ENCODE measurements around the gene TGFBR2. TPM values are rescaled to one million over a fixed set of nuclear protein-coding genes. Genes with fewer than 3 reads are reported as not detected.
A peak's percentile ranks its signal among the peaks of the same experiment; 100 is the strongest.

The TGFBR2 gene
- polyA plus RNA-seq, 3 donors = 46.6 to 60.3 (median 57.0) TPM

DNA sequence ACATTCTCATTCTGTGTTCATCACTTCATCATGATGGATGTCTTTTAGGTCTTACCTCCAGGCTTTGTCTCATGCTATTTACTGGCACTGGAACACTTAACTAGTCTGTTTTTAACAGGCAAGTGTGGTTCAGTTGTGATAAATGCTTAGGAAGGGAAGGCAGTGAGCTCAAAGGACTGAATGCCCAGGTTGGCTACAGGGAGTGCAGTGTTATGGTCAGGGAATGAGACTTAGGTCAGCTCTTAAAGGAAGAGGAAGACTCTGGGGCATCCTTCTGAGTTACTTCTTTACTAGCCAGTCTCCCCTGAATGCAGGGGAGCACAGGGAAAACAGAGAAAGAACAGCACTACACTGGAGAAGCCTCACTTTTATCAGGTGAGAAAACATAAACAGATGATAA lies 72.6 kb downstream of the TGFBR2 start:
- no peak overlapping the region for H3K4me3 Mint-ChIP-seq
- Histone ChIP-seq H3K4me1 (ENCODE audit: control insufficient read depth in 1 of 2, insufficient read depth in 2 of 2, low read length in 2 of 2) (peaks cover 25 to 32% of the 10 kb centered on the region in 2 donors), H3K79me2 (ENCODE audit: insufficient read depth, low read length) (peaks cover 72% of the 10 kb centered on the region), H3K27me3 (ENCODE audit: control insufficient read depth in 2 of 2, insufficient read depth in 2 of 2, low read length in 2 of 2) (no peaks in the 10 kb centered on the region), H3K9me3 (replicated peaks in 1 of 2; ENCODE audit: control insufficient read depth in 1 of 2, insufficient read depth in 1 of 2, low read length in 2 of 2) (no peaks in the 10 kb centered on the region), H3K4me3 (replicated peaks in 1 of 3; ENCODE audit: low read depth in 2 of 3, low read length in 3 of 3) (no peak overlapping the region), H3K27ac (ENCODE audit: low read depth in 1 of 2, low read length in 2 of 2) (peak overlapping the region in 1 of 2 donors; percentile 9), H3K36me3 (replicated peaks in 1 of 2; ENCODE audit: control insufficient read depth in 1 of 2, insufficient read depth in 2 of 2, low read length in 2 of 2) (peaks cover 58 to 91% of the 10 kb centered on the region in 2 donors), H4K20me1 (ENCODE audit: insufficient read depth, low read length) (peaks cover 99% of the 10 kb centered on the region), H3K9ac (ENCODE audit: insufficient read depth, low read length, poor library complexity, severe bottlenecking) (no peak overlapping the region), H3K4me2 (replicated peaks; ENCODE audit: extremely low read depth, low read length, poor library complexity, severe bottlenecking) (no peak overlapping the region), H2AFZ (ENCODE audit: insufficient read depth, low read depth, low read length, poor library complexity, severe bottlenecking) (no peak overlapping the region)
- peak overlapping the region in 2 of 7 donors; percentile 21 to 50 for H3K27ac Mint-ChIP-seq
- no peak for DNase-seq
- peaks cover 42% of the 10 kb centered on the region for H3K4me1 Mint-ChIP-seq
- H3K27me3 Mint-ChIP-seq (ENCODE audit: low read depth in 3 of 3) = peaks cover 0 to 1% (median 0%) of the 10 kb centered on the region in 3 donors
- H3K9me3 Mint-ChIP-seq = peaks cover 0 to 2% (median 0%) of the 10 kb centered on the region in 7 donors
- intact Hi-C loops (cut with micrococcal nuclease) = no loop called here
- peaks cover 89 to 93% of the 10 kb centered on the region in 2 donors for H3K36me3 Mint-ChIP-seq
- TF ChIP-seq, protein P1, sequence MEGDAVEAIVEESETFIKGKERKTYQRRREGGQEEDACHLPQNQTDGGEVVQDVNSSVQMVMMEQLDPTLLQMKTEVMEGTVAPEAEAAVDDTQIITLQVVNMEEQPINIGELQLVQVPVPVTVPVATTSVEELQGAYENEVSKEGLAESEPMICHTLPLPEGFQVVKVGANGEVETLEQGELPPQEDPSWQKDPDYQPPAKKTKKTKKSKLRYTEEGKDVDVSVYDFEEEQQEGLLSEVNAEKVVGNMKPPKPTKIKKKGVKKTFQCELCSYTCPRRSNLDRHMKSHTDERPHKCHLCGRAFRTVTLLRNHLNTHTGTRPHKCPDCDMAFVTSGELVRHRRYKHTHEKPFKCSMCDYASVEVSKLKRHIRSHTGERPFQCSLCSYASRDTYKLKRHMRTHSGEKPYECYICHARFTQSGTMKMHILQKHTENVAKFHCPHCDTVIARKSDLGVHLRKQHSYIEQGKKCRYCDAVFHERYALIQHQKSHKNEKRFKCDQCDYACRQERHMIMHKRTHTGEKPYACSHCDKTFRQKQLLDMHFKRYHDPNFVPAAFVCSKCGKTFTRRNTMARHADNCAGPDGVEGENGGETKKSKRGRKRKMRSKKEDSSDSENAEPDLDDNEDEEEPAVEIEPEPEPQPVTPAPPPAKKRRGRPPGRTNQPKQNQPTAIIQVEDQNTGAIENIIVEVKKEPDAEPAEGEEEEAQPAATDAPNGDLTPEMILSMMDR (IDR thresholded peaks at IDR 0.05) = no peak

DNA sequence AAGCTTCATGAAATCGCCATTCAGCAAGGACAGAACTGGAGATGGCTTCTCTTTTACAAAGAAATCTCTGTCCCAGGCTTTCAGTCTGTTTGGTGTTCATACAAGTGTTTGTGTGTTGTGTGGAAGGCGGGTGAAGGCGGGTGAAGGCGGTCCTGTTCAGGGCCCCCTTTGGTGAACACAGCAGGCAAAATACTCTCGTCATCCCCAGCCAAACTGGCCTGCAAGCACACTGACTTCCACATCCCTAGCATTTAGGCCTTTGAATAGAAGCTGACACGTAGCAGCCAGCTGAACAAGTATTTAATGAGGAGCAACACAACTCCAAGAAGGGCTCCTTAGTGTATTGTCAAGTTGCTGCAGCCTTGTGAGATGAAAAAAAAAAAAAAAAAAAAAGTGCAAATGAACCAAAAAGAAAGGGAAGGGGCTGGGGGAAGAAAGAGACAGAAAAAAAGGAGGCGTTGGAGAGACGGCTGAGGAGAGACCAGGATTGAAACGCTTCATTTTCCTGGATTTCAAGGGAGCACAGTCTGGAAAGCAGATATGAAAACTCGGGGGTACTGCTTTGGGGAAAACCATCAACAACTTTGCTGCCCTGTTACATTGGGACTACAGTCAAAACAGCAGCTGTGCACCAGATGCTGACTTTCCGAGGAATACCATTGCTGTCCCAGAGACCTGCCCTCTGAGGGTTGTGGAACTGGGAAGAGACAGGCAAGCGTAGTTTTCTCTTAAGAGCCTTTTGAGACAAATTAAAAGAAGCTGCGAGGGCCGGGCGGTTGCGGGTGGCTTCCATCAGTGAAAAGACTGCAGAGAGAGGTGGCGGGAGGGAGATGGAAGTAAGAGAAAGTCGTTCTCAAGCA lies 74.6 kb downstream of the TGFBR2 start:
- H3K36me3 ChIP-seq (replicated peaks in 1 of 2; ENCODE audit: control insufficient read depth in 1 of 2, insufficient read depth in 2 of 2, low read length in 2 of 2) = peaks cover 51 to 91% of the 10 kb centered on the region in 2 donors
- H3K4me3 Mint-ChIP-seq = no peak overlapping the region
- H3K27me3 Mint-ChIP-seq (ENCODE audit: low read depth in 3 of 3) = peaks cover 0 to 1% (median 0%) of the 10 kb centered on the region in 3 donors
- 97% methylated on average over 12 of the region's 18 CpGs for WGBS (ENCODE audit: insufficient coverage)
- TF ChIP-seq, protein P1 (IDR thresholded peaks at IDR 0.05) = no peak
- peaks cover 99% of the 10 kb centered on the region for H4K20me1 ChIP-seq (ENCODE audit: insufficient read depth, low read length)
- H3K9me3 ChIP-seq (replicated peaks in 1 of 2; ENCODE audit: control insufficient read depth in 1 of 2, insufficient read depth in 1 of 2, low read length in 2 of 2) = no peaks in the 10 kb centered on the region
- peaks cover 73% of the 10 kb centered on the region for H3K79me2 ChIP-seq (ENCODE audit: insufficient read depth, low read length)
- H3K27ac Mint-ChIP-seq = peak overlapping the region; percentile 18 to 78 (median 51)
- no peak overlapping the region for H2AFZ ChIP-seq (ENCODE audit: insufficient read depth, low read depth, low read length, poor library complexity, severe bottlenecking)
- no peaks in the 10 kb centered on the region for H3K27me3 ChIP-seq (ENCODE audit: control insufficient read depth in 2 of 2, insufficient read depth in 2 of 2, low read length in 2 of 2)
- no peak overlapping the region for H3K9ac ChIP-seq (ENCODE audit: insufficient read depth, low read length, poor library complexity, severe bottlenecking)
- peaks cover 31% of the 10 kb centered on the region for H3K4me1 Mint-ChIP-seq
- H3K4me2 ChIP-seq (replicated peaks; ENCODE audit: extremely low read depth, low read length, poor library complexity, severe bottlenecking) = no peak overlapping the region
- no peak overlapping the region for H3K4me3 ChIP-seq (replicated peaks in 1 of 3; ENCODE audit: low read depth in 2 of 3, low read length in 3 of 3)
- DNase-seq = no peak
- H3K36me3 Mint-ChIP-seq = peaks cover 87 to 91% of the 10 kb centered on the region in 2 donors
- peak overlapping the region in 1 of 2 donors; percentile 62 for H3K27ac ChIP-seq (ENCODE audit: low read depth in 1 of 2, low read length in 2 of 2)
- peaks cover 0 to 2% (median 0%) of the 10 kb centered on the region in 7 donors for H3K9me3 Mint-ChIP-seq
- intact Hi-C loops (cut with micrococcal nuclease) = no loop called here
- H3K4me1 ChIP-seq (ENCODE audit: control insufficient read depth in 1 of 2, insufficient read depth in 2 of 2, low read length in 2 of 2) = peaks cover 17 to 24% of the 10 kb centered on the region in 2 donors

All from CD14-positive monocyte (primary cell).